ENCODE results near the gene SNRPA.

GRCh38 chr19:40811478-40812341 lies 60.7 kb downstream of the SNRPA start:
- TF ChIP-seq EZH2 (IDR thresholded peaks at IDR 0.05; ENCODE audit: borderline replicate concordance) (no peak), EZH2phosphoT487 (IDR thresholded peaks at IDR 0.05; ENCODE audit: low read depth, severe bottlenecking, unreplicated experiment) (no peak)
- TF ChIP-seq, protein P1, sequence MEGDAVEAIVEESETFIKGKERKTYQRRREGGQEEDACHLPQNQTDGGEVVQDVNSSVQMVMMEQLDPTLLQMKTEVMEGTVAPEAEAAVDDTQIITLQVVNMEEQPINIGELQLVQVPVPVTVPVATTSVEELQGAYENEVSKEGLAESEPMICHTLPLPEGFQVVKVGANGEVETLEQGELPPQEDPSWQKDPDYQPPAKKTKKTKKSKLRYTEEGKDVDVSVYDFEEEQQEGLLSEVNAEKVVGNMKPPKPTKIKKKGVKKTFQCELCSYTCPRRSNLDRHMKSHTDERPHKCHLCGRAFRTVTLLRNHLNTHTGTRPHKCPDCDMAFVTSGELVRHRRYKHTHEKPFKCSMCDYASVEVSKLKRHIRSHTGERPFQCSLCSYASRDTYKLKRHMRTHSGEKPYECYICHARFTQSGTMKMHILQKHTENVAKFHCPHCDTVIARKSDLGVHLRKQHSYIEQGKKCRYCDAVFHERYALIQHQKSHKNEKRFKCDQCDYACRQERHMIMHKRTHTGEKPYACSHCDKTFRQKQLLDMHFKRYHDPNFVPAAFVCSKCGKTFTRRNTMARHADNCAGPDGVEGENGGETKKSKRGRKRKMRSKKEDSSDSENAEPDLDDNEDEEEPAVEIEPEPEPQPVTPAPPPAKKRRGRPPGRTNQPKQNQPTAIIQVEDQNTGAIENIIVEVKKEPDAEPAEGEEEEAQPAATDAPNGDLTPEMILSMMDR (IDR thresholded peaks at IDR 0.05; ENCODE audit: poor library complexity): peak; percentile 34
